HG02885 (cell line): ENCODE data around the gene NKTR.
"Not testable (repeated sequence)": the region's sequence is repeated elsewhere in the genome, so short reads cannot be mapped to it uniquely, and the experiment has no call there.

Experiments used
- ATAC-seq: cut with Tn5 transposase; IDR thresholded peaks from one replicate; pipeline ENCODE4 v1.9.1; 2021; ENCODE audit warnings: mild to moderate bottlenecking; ENCODE audit not compliant: unreplicated experiment, poor library complexity

Gene NKTR

GRCh38 chr3:42593635-42594034 is 6.9 kb upstream of the NKTR start:
- ATAC-seq: no peak

- ATAC-seq: no peak
Measured at GRCh38 chr3:42595682-42596081, 4.8 kb upstream of the NKTR start.

- not testable (repeated sequence) for ATAC-seq
Measured at GRCh38 chr3:42597098-42597497, 3.4 kb upstream of the NKTR start.

GRCh38 chr3:42600958-42601675 is 631 bp downstream of the NKTR start:
- peak; percentile 23 for ATAC-seq

GRCh38 chr3:42601896-42602581 is 1.6 kb downstream of the NKTR start:
- no peak for ATAC-seq

- no peak for ATAC-seq
Measured at GRCh38 chr3:42602961-42603360, 2.5 kb downstream of the NKTR start.

- ATAC-seq: no peak
Measured at GRCh38 chr3:42605546-42606173, 5.2 kb downstream of the NKTR start.

GRCh38 chr3:42608581-42608980 is 8.1 kb downstream of the NKTR start:
- no peak for ATAC-seq

GRCh38 chr3:42610976-42611375 is 10.5 kb downstream of the NKTR start:
- no peak for ATAC-seq

- ATAC-seq: no peak
Measured at GRCh38 chr3:42612217-42612616, 11.7 kb downstream of the NKTR start.

- peak; percentile 86 for ATAC-seq
Measured at GRCh38 chr3:42612928-42613327, 12.4 kb downstream of the NKTR start.

- ATAC-seq: no peak
Measured at GRCh38 chr3:42613462-42613861, 13.0 kb downstream of the NKTR start.

GRCh38 chr3:42631620-42632019 is 31.1 kb downstream of the NKTR start:
- no peak for ATAC-seq

GRCh38 chr3:42632146-42632545 is 31.7 kb downstream of the NKTR start:
- no peak for ATAC-seq

GRCh38 chr3:42633544-42633943 is 33.1 kb downstream of the NKTR start:
- ATAC-seq: no peak

GRCh38 chr3:42635111-42635510 is 34.6 kb downstream of the NKTR start:
- peak; percentile 49 for ATAC-seq

GRCh38 chr3:42637001-42637400 is 36.5 kb downstream of the NKTR start:
- ATAC-seq: no peak

GRCh38 chr3:42638339-42638842 is 37.9 kb downstream of the NKTR start:
- peak; percentile 72 for ATAC-seq

GRCh38 chr3:42639192-42639591 is 38.7 kb downstream of the NKTR start:
- ATAC-seq: no peak

- no peak for ATAC-seq
Measured at GRCh38 chr3:42640129-42640528, 39.6 kb downstream of the NKTR start.

- no peak for ATAC-seq
Measured at GRCh38 chr3:42640771-42641370, 40.4 kb downstream of the NKTR start.
